ENCODE measurements around the gene CLP1. TPM values are rescaled to one million over a fixed set of nuclear protein-coding genes. Genes with fewer than 3 reads are reported as not detected.

CLP1 gene
- total and polyA plus RNA-seq, 10 of the 15 experiments (the other 5 are each of a cell fraction or from before 2014, with no cell fraction given) = 19.9 to 45.7 (median 27.8) TPM

DNA sequence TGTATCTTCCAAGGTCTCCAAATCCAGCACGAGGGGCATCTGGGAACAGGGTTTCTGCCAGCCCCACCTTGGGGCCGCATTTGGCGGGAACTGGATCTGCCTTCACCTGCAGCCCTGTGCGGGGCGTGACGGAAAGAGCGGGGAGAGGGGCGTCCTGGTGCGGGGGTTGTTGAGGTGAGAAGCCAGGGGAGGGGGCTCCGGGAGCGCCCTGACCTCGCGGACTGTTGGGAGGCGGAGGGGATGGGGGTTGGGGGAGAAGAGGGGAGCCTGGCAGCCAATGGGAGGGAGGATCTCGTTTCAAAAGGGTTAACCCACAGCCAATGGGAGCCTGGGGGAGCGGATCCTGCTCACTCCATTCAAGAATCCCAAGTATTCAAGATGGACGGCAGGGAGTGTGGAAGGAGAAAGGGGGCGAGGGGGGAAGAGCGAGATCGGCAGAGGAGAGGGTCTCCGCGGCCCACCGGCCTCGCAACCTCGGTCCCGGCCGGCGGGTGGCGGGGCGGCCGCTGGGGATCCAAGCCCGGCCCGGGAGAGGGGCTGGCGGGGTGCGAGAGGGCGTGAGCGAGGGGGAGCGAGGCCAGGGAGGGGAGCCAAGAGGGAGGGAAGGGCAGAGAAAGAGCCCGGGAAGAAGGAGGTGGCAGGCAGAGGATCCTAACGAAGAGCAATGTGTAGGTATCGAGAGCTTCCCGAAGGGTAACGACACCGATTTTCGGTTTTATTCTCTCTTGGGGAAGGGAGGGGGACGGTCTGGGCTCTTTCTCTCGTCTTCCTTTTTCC is 19.4 kb upstream of the CLP1 start:
- in situ Hi-C loops (cut with MboI) = no loop called here
- Histone ChIP-seq H2AFZ (ENCODE audit: control insufficient read depth, low read depth, low read length) (peak overlapping the region; percentile 69), H3K9me3 (replicated peaks; ENCODE audit: control insufficient read depth, insufficient read depth, low read length) (no peaks in the 10 kb centered on the region), H3K9ac (ENCODE audit: control insufficient read depth, insufficient read depth, low read length) (peak overlapping the region; percentile 57), H4K20me1 (ENCODE audit: control insufficient read depth, insufficient read depth) (no peaks in the 10 kb centered on the region), H3K4me1 (ENCODE audit: control insufficient read depth, insufficient read depth, low read length) (peaks cover 9% of the 10 kb centered on the region; the same call in 1 of the 2 replicates), H3K79me2 (ENCODE audit: control insufficient read depth, insufficient read depth, low read length) (no peaks in the 10 kb centered on the region), H3K36me3 (ENCODE audit: control insufficient read depth in 2 of 2, insufficient read depth in 2 of 2, low read length in 1 of 2) (no peaks in the 10 kb centered on the region), H3K27ac (ENCODE audit: control insufficient read depth, insufficient read depth) (no peak overlapping the region), H3K27me3 (replicated peaks in 1 of 2; ENCODE audit: control insufficient read depth in 2 of 2, insufficient read depth in 2 of 2, low read length in 1 of 2) (no peaks in the 10 kb centered on the region; a peak in 1 of 4 replicates), H3K4me2 (ENCODE audit: control insufficient read depth, insufficient read depth) (peak overlapping the region; percentile 84), H3K4me3 (peak overlapping the region; percentile 82)
- RAD21 ChIA-PET (ENCODE audit: unreplicated experiment) = interaction anchor here (3.7 to 5.2 kb wide), 2 partner anchors 70 to 293 kb away, joined by 17 to 83 read pairs; partner anchors contain the start of gene UBE2L6
- BruUV-seq (replicated peaks) = no TSS peak
- intact Hi-C loops (cut with micrococcal nuclease; ENCODE audit: unreplicated experiment) = no loop called here
- SMC1A ChIA-PET (ENCODE audit: uncharacterized antibody, unreplicated experiment) = interaction anchor here (1.0 kb wide), 1 partner anchor 70 kb away, joined by 3 read pairs; no protein-coding TSS in a partner anchor
- peak; percentile 75 for FAIRE-seq
- peak; percentile 41 for ATAC-seq
- CTCF ChIA-PET = interaction anchor here (0.6 to 13.9 kb wide), 6 partner anchors 67 to 290 kb away, joined by 3 to 319 read pairs (median 104); partner anchors contain the start of genes RTN4RL2, TIMM10 and UBE2L6
- POLR2A ChIA-PET = interaction anchor here (2.1 kb wide), 1 partner anchor 11 kb away, joined by 10 read pairs; no protein-coding TSS in a partner anchor
- WGBS (ENCODE audit: insufficient coverage, insufficient replicate concordance, low lambda C conversion rate, missing lambda C conversion rate) = 12% methylated on average over 32 of the region's 47 CpGs
- no peak for TF ChIP-seq MYB (IDR thresholded peaks at IDR 0.05; ENCODE audit: borderline replicate concordance, low read depth, low read length)
- TF ChIP-seq, protein P1, sequence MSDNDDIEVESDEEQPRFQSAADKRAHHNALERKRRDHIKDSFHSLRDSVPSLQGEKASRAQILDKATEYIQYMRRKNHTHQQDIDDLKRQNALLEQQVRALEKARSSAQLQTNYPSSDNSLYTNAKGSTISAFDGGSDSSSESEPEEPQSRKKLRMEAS (IDR thresholded peaks at IDR 0.05; ENCODE audit: low read depth, low read length) = no peak
- TF ChIP-seq ASH2L (IDR thresholded peaks at IDR 0.05; ENCODE audit: borderline replicate concordance, low read depth) = no peak
- TF ChIP-seq NFYB (IDR thresholded peaks at IDR 0.05; ENCODE audit: insufficient read depth, low read depth, low read length) = peak; percentile 51; the same call in 1 of the 2 replicates
- peak; percentile 20; the same call in 1 of the 2 replicates for TF ChIP-seq IKZF1 (conservative IDR thresholded peaks at IDR 0.05)
- peak; percentile 55; the same call in 1 of the 2 replicates for TF ChIP-seq YY1 (IDR thresholded peaks at IDR 0.05; ENCODE audit: low read depth, low read length)
- no peak for DNase-seq (ENCODE audit: low read depth, low spot score)
